GM23338 (cell line): ENCODE data around the gene JARID2. TPM values are rescaled to one million over a fixed set of nuclear protein-coding genes. Genes with fewer than 3 reads are reported as not detected.

Experiments
- ATAC-seq: fragments of 200-7000 bp; cut with Tn5 transposase; 3 replicates; pipeline ENCODE4 v1.9.1; 2020
- DNase-seq: peaks from one replicate; pipeline ENCODE4 v3.0.0-alpha.2; 2015; ENCODE audit warnings: low spot score
- H2AFZ ChIP-seq: fragments of 200-600 bp; sonication (generic); 2 replicates; pipeline ENCODE4 v1.8.0; 2016; ENCODE audit warnings: antibody characterized with exemption, mild to moderate bottlenecking, moderate library complexity
- H3F3A ChIP-seq: fragments of 200-600 bp; sonication (generic); replicated peaks from 2 replicates; pipeline ENCODE4 v1.8.0; 2017; ENCODE audit warnings: antibody characterized with exemption, mixed run types, low read depth
- H3K27ac ChIP-seq: fragments of 200-600 bp; sonication (generic); 2 replicates; pipeline ENCODE4 v1.6.1; 2016; ENCODE audit warnings: low read depth
- H3K27me3 ChIP-seq: fragments of 200-600 bp; sonication (generic); 2 replicates; pipeline ENCODE4 v1.8.0; 2016; ENCODE audit warnings: mild to moderate bottlenecking, mixed run types, moderate library complexity; ENCODE audit not compliant: insufficient read depth
- H3K36me3 ChIP-seq: fragments of 200-600 bp; sonication (generic); 2 replicates; pipeline ENCODE4 v1.8.0; 2016; ENCODE audit warnings: mild to moderate bottlenecking; ENCODE audit not compliant: insufficient read depth
- H3K4me1 ChIP-seq: fragments of 200-600 bp; sonication (generic); 2 replicates; pipeline ENCODE4 v1.8.0; 2016; ENCODE audit warnings: mild to moderate bottlenecking, moderate library complexity; ENCODE audit not compliant: insufficient read depth
- H3K4me2 ChIP-seq: fragments of 200-600 bp; sonication (generic); 2 replicates; pipeline ENCODE4 v1.7.1; 2017; ENCODE audit warnings: mixed run types
- H3K4me3 ChIP-seq: fragments of 200-600 bp; sonication (generic); 2 replicates; pipeline ENCODE4 v1.6.1; 2016; ENCODE audit warnings: mixed run types
- H3K79me2 ChIP-seq: fragments of 200-600 bp; sonication (generic); replicated peaks from 2 replicates; pipeline ENCODE4 v1.8.0; 2017; ENCODE audit warnings: mild to moderate bottlenecking; ENCODE audit not compliant: insufficient read depth
- H3K9me2 ChIP-seq: fragments of 200-600 bp; sonication (generic); 2 replicates; pipeline ENCODE4 v1.8.0; 2017; ENCODE audit not compliant: insufficient read depth
- H4K20me1 ChIP-seq: fragments of 200-600 bp; sonication (generic); replicated peaks from 2 replicates; pipeline ENCODE4 v1.8.0; 2017; ENCODE audit warnings: mild to moderate bottlenecking; ENCODE audit not compliant: insufficient read depth
- H3K27ac Mint-ChIP-seq: 2 replicates; pipeline ENCODE4 v1.8.0; 2020; ENCODE audit warnings: inconsistent platforms, mild to moderate bottlenecking, moderate library complexity, mixed read lengths
- H3K27me3 Mint-ChIP-seq: 3 replicates; pipeline ENCODE4 v1.8.0; 2022; ENCODE audit warnings: low read depth, mild to moderate bottlenecking, moderate library complexity, mixed read lengths, inconsistent platforms; ENCODE audit not compliant: insufficient read depth, poor library complexity
- H3K36me3 Mint-ChIP-seq: 3 replicates; pipeline ENCODE4 v1.8.0; 2021; ENCODE audit warnings: low read depth, mild to moderate bottlenecking, inconsistent platforms, moderate library complexity, mixed read lengths
- H3K4me1 Mint-ChIP-seq: 3 replicates; pipeline ENCODE4 v1.8.0; 2020; ENCODE audit warnings: mild to moderate bottlenecking, inconsistent platforms, mixed read lengths
- H3K4me3 Mint-ChIP-seq: 3 replicates; pipeline ENCODE4 v1.8.0; 2021; ENCODE audit warnings: moderate library complexity, mild to moderate bottlenecking, inconsistent platforms, mixed read lengths
- H3K9me3 Mint-ChIP-seq: 3 replicates; pipeline ENCODE4 v1.8.0; 2020; ENCODE audit warnings: moderate library complexity, mild to moderate bottlenecking, inconsistent platforms, mixed read lengths
- CREB1 ChIP-seq: fragments of 250-450 bp; sonication (Bioruptor Pico); IDR thresholded peaks from 2 replicates; pipeline ENCODE4 v1.5.0; 2020; ENCODE audit warnings: low read depth, mild to moderate bottlenecking, moderate library complexity
- CTCF ChIP-seq, 2 experiments: fragments of 200-600 bp in 1 of 2; sonication (generic) in 1 of 2; conservative IDR thresholded peaks; 2 replicates each; pipeline versions ENCODE4 v1.5.1 to v1.6.1; 2016 to 2017; ENCODE audit warnings: antibody characterized with exemption in 2 of 2, low read depth in 2 of 2, mild to moderate bottlenecking in 2 of 2, moderate library complexity in 1 of 2
- ETS1 ChIP-seq: IDR thresholded peaks from 2 replicates; pipeline ENCODE4 v1.6.1; 2016; ENCODE audit warnings: antibody characterized with exemption
- EZH2 ChIP-seq: fragments of 200-600 bp; sonication (generic); IDR thresholded peaks from one replicate; pipeline ENCODE4 v1.8.0; 2017; ENCODE audit warnings: antibody characterized with exemption, mild to moderate bottlenecking, low read depth; ENCODE audit not compliant: unreplicated experiment
- EZH2phosphoT487 ChIP-seq: fragments of 200-600 bp; sonication (generic); IDR thresholded peaks from one replicate; pipeline ENCODE4 v1.8.1; 2018; ENCODE audit warnings: antibody characterized with exemption; ENCODE audit not compliant: unreplicated experiment
- JUNB ChIP-seq: IDR thresholded peaks from one replicate; pipeline ENCODE4 v1.6.1; 2016; ENCODE audit warnings: antibody characterized with exemption; ENCODE audit not compliant: unreplicated experiment
- POLR2AphosphoS5 ChIP-seq: IDR thresholded peaks from 2 replicates; pipeline ENCODE4 v1.6.1; 2016; ENCODE audit warnings: antibody characterized with exemption, low read depth
- STAT1 ChIP-seq: IDR thresholded peaks from one replicate; pipeline ENCODE4 v1.6.1; 2016; ENCODE audit warnings: antibody characterized with exemption; ENCODE audit not compliant: unreplicated experiment
- ZNF114 ChIP-seq: fragments of 250-450 bp; sonication (Bioruptor Pico); IDR thresholded peaks from 2 replicates; pipeline ENCODE4 v1.5.0; 2020; ENCODE audit warnings: mild to moderate bottlenecking, moderate library complexity
- polyA plus RNA-seq: library from polyadenylated mRNA; unstranded; fragments of >200 nt; fragmentation: Nextera tagmentation; extraction: Ambion mirVana; gene quantifications from 2 replicates; pipeline ENCODE4 v1.2.1, GENCODE V29; 2016
- total RNA-seq: library from RNA; depleted of rRNA; stranded (reverse); fragments of >200 nt; shearing (Covaris generic); gene quantifications from 2 replicates; pipeline ENCODE4 v1.2.3, GENCODE V29; 2014

Gene JARID2
- total and polyA plus RNA-seq, 2 experiments from 2014 or later: 92.8 to 196 TPM

- no peaks in the 10 kb centered on the region for H3K36me3 ChIP-seq
- H3K36me3 Mint-ChIP-seq: peaks cover 3% of the 10 kb centered on the region; the same call in 1 of the 3 replicates
- peaks cover 100% of the 10 kb centered on the region for H3K79me2 ChIP-seq
- TF ChIP-seq POLR2AphosphoS5: no peak
- H3K9me3 Mint-ChIP-seq: no peaks in the 10 kb centered on the region; the same call in 2 of the 3 replicates
- peaks cover 30% of the 10 kb centered on the region for H3K27me3 Mint-ChIP-seq
- H4K20me1 ChIP-seq: peaks cover 98% of the 10 kb centered on the region
- no peak overlapping the region for H2AFZ ChIP-seq
- peaks cover 87% of the 10 kb centered on the region for H3K4me1 Mint-ChIP-seq
- H3K27ac Mint-ChIP-seq: no peak overlapping the region
- ATAC-seq (peak; percentile 15), DNase-seq (no peak)
- no peaks in the 10 kb centered on the region for H3K27me3 ChIP-seq
- H3K9me2 ChIP-seq: no peaks in the 10 kb centered on the region
- peaks cover 12% of the 10 kb centered on the region; the same call in 1 of the 2 replicates for H3F3A ChIP-seq
- H3K4me2 ChIP-seq: peak overlapping the region; percentile 55
- H3K4me1 ChIP-seq: peaks cover 100% of the 10 kb centered on the region
- H3K27ac ChIP-seq: no peak overlapping the region
- peak overlapping the region; percentile 61; the same call in 2 of the 3 replicates for H3K4me3 Mint-ChIP-seq
- H3K4me3 ChIP-seq: peak overlapping the region; percentile 34
Observed at GRCh38 chr6:15399641-15400470, 154.0 kb downstream of the JARID2 start.

- Histone ChIP-seq H3K79me2 (peaks cover 100% of the 10 kb centered on the region), H3K4me3 (peak overlapping the region; percentile 34), H3K4me1 (peaks cover 100% of the 10 kb centered on the region), H3K36me3 (no peaks in the 10 kb centered on the region), H3K9me2 (no peaks in the 10 kb centered on the region), H3K4me2 (peak overlapping the region; percentile 55), H3K27me3 (no peaks in the 10 kb centered on the region), H3K27ac (no peak overlapping the region), H2AFZ (no peak overlapping the region), H3F3A (peaks cover 6% of the 10 kb centered on the region; the same call in 1 of the 2 replicates), H4K20me1 (peaks cover 98% of the 10 kb centered on the region)
- Mint-ChIP-seq H3K4me1 (peaks cover 88% of the 10 kb centered on the region), H3K4me3 (peak overlapping the region; percentile 61; the same call in 2 of the 3 replicates), H3K36me3 (no peaks in the 10 kb centered on the region), H3K9me3 (no peaks in the 10 kb centered on the region; the same call in 2 of the 3 replicates), H3K27ac (no peak overlapping the region), H3K27me3 (peaks cover 26% of the 10 kb centered on the region)
- ATAC-seq (peak; percentile 44), DNase-seq (peak; percentile 64)
- TF ChIP-seq JUNB: no peak
- TF ChIP-seq CREB1 (CRISPR knock-in tag): peak; percentile 44
Observed at GRCh38 chr6:15400572-15401004, 154.7 kb downstream of the JARID2 start.

GRCh38 chr6:15401120-15401519, 155.3 kb downstream of the JARID2 start:
- Mint-ChIP-seq H3K27me3 (peaks cover 29% of the 10 kb centered on the region), H3K4me1 (peaks cover 94% of the 10 kb centered on the region), H3K27ac (no peak overlapping the region), H3K4me3 (no peak overlapping the region; the same call in 1 of the 3 replicates), H3K9me3 (no peaks in the 10 kb centered on the region; the same call in 2 of the 3 replicates), H3K36me3 (no peaks in the 10 kb centered on the region)
- Histone ChIP-seq H3K9me2 (no peaks in the 10 kb centered on the region), H3K4me2 (peak overlapping the region; percentile 55), H3K4me1 (peaks cover 100% of the 10 kb centered on the region), H3K36me3 (no peaks in the 10 kb centered on the region), H3K79me2 (peaks cover 100% of the 10 kb centered on the region), H4K20me1 (peaks cover 98% of the 10 kb centered on the region), H2AFZ (no peak overlapping the region), H3K27me3 (no peaks in the 10 kb centered on the region), H3F3A (peaks cover 5% of the 10 kb centered on the region; the same call in 1 of the 2 replicates), H3K4me3 (no peak overlapping the region), H3K27ac (no peak overlapping the region)
- DNase-seq: no peak
- no peak for ATAC-seq
- no peak for TF ChIP-seq ETS1
- no peak for TF ChIP-seq CTCF (conservative IDR thresholded peaks at IDR 0.05; ENCODE audit: low read depth in 2 of 2)
- TF ChIP-seq STAT1: no peak
- no peak for TF ChIP-seq EZH2
- no peak for TF ChIP-seq POLR2AphosphoS5
- TF ChIP-seq ZNF114 (CRISPR knock-in tag): no peak
- TF ChIP-seq EZH2phosphoT487: no peak
